ENCODE data around the gene SLC11A2.

SLC11A2 gene

DNA sequence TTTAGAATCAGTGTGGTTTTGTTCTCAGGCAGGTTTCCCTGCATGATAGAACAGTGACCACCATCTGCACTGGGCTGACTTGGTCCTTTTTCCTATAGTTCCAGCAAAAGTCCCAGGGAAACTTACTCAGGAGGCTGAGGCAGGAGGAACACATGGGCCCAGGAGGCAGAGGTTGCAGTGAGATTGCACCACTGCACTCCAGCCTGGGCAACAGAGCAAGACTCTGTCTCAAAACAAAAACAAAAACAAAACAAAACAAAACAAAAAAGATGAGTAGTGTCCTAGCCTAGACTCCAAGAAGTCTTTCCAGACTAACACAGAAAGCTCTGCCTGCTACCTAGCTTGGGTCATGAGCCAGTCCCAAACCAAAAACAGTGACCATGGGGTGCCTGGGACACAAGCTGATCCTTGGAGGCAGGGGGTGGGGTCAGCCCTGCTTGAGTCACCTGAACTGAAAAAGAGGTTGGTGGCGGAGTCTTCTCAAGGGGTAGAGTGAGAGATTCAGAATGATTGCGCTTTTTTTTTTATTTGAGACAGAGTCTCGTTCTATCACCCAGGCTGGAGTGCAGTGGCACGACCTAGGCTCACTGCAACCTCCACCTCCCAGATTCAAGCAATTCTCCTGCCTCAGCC, 7.4 kb upstream of the SLC11A2 start:
- H3K4me3 ChIP-seq (ENCODE audit: low read depth, low read length), result no peak overlapping the region
- H3K27me3 ChIP-seq (replicated peaks), result no peaks in the 10 kb centered on the region
- in situ Hi-C loops (cut with HindIII; ENCODE audit: low pct_ligation_motif_present, low sequenced_read_pairs), result no loop called here
- H3K27ac ChIP-seq, result no peak overlapping the region
- TF ChIP-seq, protein P1, sequence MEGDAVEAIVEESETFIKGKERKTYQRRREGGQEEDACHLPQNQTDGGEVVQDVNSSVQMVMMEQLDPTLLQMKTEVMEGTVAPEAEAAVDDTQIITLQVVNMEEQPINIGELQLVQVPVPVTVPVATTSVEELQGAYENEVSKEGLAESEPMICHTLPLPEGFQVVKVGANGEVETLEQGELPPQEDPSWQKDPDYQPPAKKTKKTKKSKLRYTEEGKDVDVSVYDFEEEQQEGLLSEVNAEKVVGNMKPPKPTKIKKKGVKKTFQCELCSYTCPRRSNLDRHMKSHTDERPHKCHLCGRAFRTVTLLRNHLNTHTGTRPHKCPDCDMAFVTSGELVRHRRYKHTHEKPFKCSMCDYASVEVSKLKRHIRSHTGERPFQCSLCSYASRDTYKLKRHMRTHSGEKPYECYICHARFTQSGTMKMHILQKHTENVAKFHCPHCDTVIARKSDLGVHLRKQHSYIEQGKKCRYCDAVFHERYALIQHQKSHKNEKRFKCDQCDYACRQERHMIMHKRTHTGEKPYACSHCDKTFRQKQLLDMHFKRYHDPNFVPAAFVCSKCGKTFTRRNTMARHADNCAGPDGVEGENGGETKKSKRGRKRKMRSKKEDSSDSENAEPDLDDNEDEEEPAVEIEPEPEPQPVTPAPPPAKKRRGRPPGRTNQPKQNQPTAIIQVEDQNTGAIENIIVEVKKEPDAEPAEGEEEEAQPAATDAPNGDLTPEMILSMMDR (IDR thresholded peaks at IDR 0.05; ENCODE audit: low read depth, low read length, missing control alignments), result no peak
- DNase-seq, result no peak
- no peaks in the 10 kb centered on the region for H3K36me3 ChIP-seq (replicated peaks)

DNA sequence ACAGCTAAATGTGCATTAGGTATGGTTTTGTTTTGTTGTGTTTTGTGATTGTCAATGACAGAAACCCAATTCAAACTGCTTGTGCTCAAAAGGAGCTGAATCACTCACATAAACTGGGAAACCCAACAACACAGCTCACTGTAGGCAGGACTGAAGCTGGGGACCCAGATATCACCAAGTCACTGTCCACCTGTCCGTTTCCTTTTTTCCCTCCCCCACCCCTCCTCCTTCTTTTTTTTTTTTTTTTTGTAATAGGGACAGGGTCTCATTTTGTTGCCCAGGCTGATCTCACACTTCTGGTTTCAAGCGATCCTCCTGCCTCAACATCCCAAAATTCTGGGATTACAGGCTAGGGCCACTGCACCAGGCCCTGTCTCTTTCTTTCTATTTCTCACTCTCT, 6.9 kb upstream of the SLC11A2 start:
- DNase-seq, result no peak
- in situ Hi-C loops (cut with HindIII; ENCODE audit: low pct_ligation_motif_present, low sequenced_read_pairs), result no loop called here
- TF ChIP-seq, protein P1 (IDR thresholded peaks at IDR 0.05; ENCODE audit: low read depth, low read length, missing control alignments), result no peak
- H3K4me3 ChIP-seq (ENCODE audit: low read depth, low read length), result no peak overlapping the region
- H3K27ac ChIP-seq, result no peak overlapping the region
- no peaks in the 10 kb centered on the region for H3K27me3 ChIP-seq (replicated peaks)
- H3K36me3 ChIP-seq (replicated peaks), result no peaks in the 10 kb centered on the region

DNA sequence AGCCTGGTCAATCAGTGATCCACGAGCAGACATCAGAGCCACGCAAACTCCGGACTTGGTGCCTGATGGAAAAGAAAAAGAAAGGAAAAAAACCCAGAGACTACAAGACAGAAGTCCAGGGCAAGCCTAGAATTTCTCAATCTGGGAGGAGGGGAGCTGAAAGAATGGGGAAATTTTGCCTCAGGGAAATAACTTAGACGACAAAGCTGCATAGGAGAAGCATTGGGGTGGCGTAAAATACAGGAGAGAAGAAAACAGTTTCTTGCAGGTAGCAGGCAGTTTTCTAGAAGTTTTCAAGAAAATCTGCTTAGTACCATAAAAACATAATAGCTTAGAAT, 2.6 kb upstream of the SLC11A2 start:
- Histone ChIP-seq H3K27ac (no peak overlapping the region), H3K27me3 (replicated peaks) (no peaks in the 10 kb centered on the region), H3K36me3 (replicated peaks) (no peaks in the 10 kb centered on the region), H3K4me3 (ENCODE audit: low read depth, low read length) (no peak overlapping the region)
- in situ Hi-C loops (cut with HindIII; ENCODE audit: low pct_ligation_motif_present, low sequenced_read_pairs), result no loop called here
- DNase-seq, result no peak
- TF ChIP-seq, protein P1 (IDR thresholded peaks at IDR 0.05; ENCODE audit: low read depth, low read length, missing control alignments), result no peak

DNA sequence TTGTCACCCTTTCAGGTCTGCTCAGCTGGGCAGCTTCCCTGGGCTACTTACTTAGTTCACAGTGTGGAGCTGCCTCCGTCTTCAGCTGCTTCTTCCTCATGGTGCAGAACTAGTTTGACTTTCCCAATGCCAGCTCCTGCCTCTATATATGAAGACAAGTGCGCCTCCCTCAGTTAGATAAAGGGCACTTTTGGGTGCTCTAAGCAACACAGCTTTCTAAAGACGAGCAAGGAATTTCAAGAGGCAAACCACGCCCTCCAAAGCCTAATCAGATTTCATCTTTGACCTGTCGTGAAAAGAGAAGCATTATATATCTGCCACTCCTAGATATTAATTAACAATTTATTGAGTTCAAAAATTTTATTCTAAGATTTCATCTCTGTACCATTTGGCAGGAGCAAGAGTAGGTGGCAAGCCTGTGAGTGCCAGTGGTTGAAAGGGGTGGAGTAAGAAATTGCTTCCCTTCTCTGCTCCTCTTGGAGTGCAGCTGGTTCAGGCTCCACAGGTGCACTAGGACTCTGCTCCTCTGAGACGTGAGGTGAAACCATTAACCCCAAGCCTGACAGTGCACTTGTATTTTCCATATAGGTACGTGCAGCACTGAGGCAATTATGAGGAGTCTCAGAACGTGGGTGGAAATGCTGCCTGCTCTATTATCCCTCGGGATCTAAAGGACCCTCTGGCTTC, 2.1 kb upstream of the SLC11A2 start:
- TF ChIP-seq, protein P1 (IDR thresholded peaks at IDR 0.05; ENCODE audit: low read depth, low read length, missing control alignments), result peak; percentile 54
- no peaks in the 10 kb centered on the region for H3K27me3 ChIP-seq (replicated peaks)
- H3K4me3 ChIP-seq (ENCODE audit: low read depth, low read length), result no peak overlapping the region
- no peaks in the 10 kb centered on the region for H3K36me3 ChIP-seq (replicated peaks)
- no peak overlapping the region for H3K27ac ChIP-seq
- in situ Hi-C loops (cut with HindIII; ENCODE audit: low pct_ligation_motif_present, low sequenced_read_pairs), result no loop called here
- DNase-seq, result peak; percentile 17

DNA sequence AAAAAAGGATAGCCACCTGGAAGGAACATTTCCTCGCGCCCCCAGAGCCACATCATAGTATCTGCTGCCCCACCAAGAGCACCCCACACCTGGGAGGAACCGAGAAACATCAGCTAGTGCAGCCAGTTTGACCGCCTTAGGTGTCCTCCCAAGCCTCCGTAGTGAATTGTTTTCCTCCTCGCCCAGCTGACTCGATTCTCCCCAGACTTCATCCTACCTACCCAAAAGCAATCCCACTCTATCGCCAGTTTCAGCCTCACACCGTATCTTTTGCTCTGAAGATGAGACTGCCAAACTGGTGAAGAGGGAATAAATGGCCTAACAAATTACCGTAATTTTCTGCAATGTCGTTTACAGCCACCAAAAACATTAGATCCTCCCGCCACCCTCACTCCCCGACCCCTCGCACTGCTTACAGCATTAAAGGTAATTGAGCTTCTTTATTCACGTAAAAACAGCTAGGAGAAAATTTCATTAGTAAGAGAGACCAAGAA, 1.2 kb upstream of the SLC11A2 start:
- in situ Hi-C loops (cut with HindIII; ENCODE audit: low pct_ligation_motif_present, low sequenced_read_pairs), result no loop called here
- H3K27ac ChIP-seq, result no peak overlapping the region

More for the DNA sequence above, 1.2 kb upstream of the SLC11A2 start:
- H3K27me3 ChIP-seq (replicated peaks), result no peaks in the 10 kb centered on the region
- H3K4me3 ChIP-seq (ENCODE audit: low read depth, low read length), result no peak overlapping the region
- H3K36me3 ChIP-seq (replicated peaks), result no peaks in the 10 kb centered on the region
- TF ChIP-seq, protein P1 (IDR thresholded peaks at IDR 0.05; ENCODE audit: low read depth, low read length, missing control alignments), result no peak
- DNase-seq, result no peak
